Neural progenitor cell (in vitro differentiated cells): ENCODE data around the gene BRCA1.

Experiments used
- CTCF ChIP-seq: fragments of 200-600 bp; sonication (generic); IDR thresholded peaks from 2 replicates; pipeline ENCODE4 v1.5.1; 2017; ENCODE audit warnings: antibody characterized with exemption, mild to moderate bottlenecking
- EZH2 ChIP-seq: fragments of 200-600 bp; sonication (generic); IDR thresholded peaks from 2 replicates; pipeline ENCODE4 v1.6.1; 2017; ENCODE audit warnings: antibody characterized with exemption, mild to moderate bottlenecking, moderate library complexity
- EZH2phosphoT487 ChIP-seq: fragments of 200-600 bp; sonication (generic); IDR thresholded peaks from 2 replicates; pipeline ENCODE4 v1.6.1; 2017; ENCODE audit warnings: antibody characterized with exemption

GRCh38 chr17:43056051-43056450 lies 69.1 kb downstream of the BRCA1 start:
- TF ChIP-seq CTCF (no peak), EZH2 (no peak), EZH2phosphoT487 (no peak)
